Measurements from ENCODE around the gene SAMD5.

DNA sequence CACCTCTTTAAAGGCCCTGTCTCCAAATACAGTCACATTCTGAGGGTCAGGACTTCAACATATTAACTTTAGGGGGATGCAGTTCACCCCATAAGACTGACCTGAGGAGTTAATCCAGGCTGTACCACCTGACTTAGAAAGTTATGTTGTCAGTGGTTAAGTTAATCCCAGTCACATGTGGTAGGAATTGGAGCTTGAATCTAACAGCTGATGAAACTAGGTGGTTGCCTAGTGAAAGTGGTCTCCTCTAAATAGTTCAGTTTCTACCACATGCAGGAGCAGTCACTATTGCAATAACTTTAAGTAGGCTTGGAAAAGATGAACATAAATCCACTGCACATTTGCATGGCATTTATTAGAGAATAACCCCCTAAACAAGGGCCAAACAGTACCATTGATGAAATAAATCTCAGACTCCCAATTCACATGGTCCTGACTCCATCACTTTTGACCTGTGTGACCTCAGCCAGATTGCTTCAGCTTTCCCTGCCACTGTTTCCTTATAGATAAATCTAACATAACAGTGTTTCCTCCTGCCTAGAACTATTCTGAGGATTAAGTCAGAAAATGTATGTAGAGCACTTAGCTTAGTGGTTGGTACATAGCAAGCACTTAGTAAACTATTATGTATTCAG, 20.1 kb downstream of the SAMD5 start:
- no peak for TF ChIP-seq RARB (CRISPR knock-in tag; IDR thresholded peaks at IDR 0.05)
- TF ChIP-seq, protein P1, sequence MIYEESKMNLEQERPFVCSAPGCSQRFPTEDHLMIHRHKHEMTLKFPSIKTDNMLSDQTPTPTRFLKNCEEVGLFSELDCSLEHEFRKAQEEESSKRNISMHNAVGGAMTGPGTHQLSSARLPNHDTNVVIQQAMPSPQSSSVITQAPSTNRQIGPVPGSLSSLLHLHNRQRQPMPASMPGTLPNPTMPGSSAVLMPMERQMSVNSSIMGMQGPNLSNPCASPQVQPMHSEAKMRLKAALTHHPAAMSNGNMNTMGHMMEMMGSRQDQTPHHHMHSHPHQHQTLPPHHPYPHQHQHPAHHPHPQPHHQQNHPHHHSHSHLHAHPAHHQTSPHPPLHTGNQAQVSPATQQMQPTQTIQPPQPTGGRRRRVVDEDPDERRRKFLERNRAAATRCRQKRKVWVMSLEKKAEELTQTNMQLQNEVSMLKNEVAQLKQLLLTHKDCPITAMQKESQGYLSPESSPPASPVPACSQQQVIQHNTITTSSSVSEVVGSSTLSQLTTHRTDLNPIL (CRISPR knock-in tag; IDR thresholded peaks at IDR 0.05; ENCODE audit: low read depth): no peak

All from SK-N-SH treated with all-trans-retinoic acid at 6 μM for 48 hours (cell line).